WERI-Rb-1 (cell line): ENCODE measurements around the gene DAB2IP.
"Not testable (repeated sequence)": the region's sequence is repeated elsewhere in the genome, so short reads cannot be mapped to it uniquely, and the experiment has no call there.

Experiments used
- DNase-seq: peaks from one replicate; pipeline ENCODE4 v3.0.0-alpha.2; 2020
- H3K27ac ChIP-seq: fragments of 250-450 bp; sonication (Bioruptor Pico); 2 replicates; pipeline ENCODE4 v1.5.1; 2020; ENCODE audit warnings: mild to moderate bottlenecking, moderate library complexity
- H3K27me3 ChIP-seq: fragments of 250-450 bp; sonication (Bioruptor Pico); 2 replicates; pipeline ENCODE4 v1.5.1; 2021; ENCODE audit warnings: mild to moderate bottlenecking, low read depth, moderate library complexity; ENCODE audit not compliant: insufficient read depth, severe bottlenecking
- H3K36me3 ChIP-seq: fragments of 250-450 bp; sonication (Bioruptor Pico); 2 replicates; pipeline ENCODE4 v1.5.1; 2020; ENCODE audit warnings: mild to moderate bottlenecking, moderate library complexity
- H3K4me3 ChIP-seq: 2 replicates; pipeline ENCODE4 v1.5.1; 2011; ENCODE audit warnings: low read depth, mild to moderate bottlenecking, control low read depth, low read length
- H3K9me3 ChIP-seq: fragments of 250-450 bp; sonication (Bioruptor Pico); 2 replicates; pipeline ENCODE4 v1.5.1; 2021; ENCODE audit warnings: mild to moderate bottlenecking, moderate library complexity; ENCODE audit not compliant: severe bottlenecking
- TF ChIP-seq, protein P1 (sequence below): IDR thresholded peaks from 2 replicates; pipeline ENCODE4 v1.5.1; 2011; ENCODE audit warnings: low read depth, mild to moderate bottlenecking, control low read depth, inconsistent platforms, low read length

Gene DAB2IP

DNA sequence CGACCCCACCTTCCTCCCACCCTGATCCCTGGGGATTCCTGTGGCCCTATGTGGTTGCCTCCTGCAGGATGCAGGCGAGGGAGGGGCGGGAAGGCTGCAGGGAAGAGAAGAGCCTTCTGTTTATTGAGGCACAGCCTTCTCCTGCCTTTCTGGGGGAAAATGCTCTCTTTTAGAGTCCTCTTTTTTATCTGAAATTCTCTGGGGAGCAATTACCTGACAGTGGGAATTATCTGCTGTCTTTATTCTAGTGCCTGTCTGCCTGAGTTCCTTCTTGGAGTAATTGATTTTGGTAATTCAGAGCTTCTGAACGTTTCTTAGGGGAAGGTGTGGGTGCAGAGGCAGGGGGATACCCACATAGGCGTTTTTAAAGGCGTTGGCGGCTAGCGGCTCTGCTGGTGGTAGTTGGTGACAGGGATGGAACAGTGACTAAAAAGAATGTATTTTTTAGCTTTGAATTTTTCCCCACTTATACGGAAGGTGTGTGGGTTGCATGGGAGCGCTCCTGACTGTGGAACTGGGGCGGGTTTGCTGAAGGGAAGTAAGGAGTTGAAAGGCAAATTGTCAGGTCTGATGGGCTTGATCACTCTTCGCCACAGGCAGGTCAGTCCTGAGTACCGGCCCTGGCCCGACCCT is 35.2 kb upstream of the DAB2IP start:
- Histone ChIP-seq H3K27ac (peak overlapping the region; percentile 42), H3K36me3 (no peaks in the 10 kb centered on the region; the same call in 1 of the 2 replicates), H3K9me3 (no peaks in the 10 kb centered on the region), H3K4me3 (no peak overlapping the region), H3K27me3 (no peaks in the 10 kb centered on the region)
- TF ChIP-seq, protein P1, sequence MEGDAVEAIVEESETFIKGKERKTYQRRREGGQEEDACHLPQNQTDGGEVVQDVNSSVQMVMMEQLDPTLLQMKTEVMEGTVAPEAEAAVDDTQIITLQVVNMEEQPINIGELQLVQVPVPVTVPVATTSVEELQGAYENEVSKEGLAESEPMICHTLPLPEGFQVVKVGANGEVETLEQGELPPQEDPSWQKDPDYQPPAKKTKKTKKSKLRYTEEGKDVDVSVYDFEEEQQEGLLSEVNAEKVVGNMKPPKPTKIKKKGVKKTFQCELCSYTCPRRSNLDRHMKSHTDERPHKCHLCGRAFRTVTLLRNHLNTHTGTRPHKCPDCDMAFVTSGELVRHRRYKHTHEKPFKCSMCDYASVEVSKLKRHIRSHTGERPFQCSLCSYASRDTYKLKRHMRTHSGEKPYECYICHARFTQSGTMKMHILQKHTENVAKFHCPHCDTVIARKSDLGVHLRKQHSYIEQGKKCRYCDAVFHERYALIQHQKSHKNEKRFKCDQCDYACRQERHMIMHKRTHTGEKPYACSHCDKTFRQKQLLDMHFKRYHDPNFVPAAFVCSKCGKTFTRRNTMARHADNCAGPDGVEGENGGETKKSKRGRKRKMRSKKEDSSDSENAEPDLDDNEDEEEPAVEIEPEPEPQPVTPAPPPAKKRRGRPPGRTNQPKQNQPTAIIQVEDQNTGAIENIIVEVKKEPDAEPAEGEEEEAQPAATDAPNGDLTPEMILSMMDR: no peak
- no peak for DNase-seq

GRCh38 chr9:121618504-121618903 is 32.9 kb upstream of the DAB2IP start:
- H3K36me3 ChIP-seq: no peaks in the 10 kb centered on the region; the same call in 1 of the 2 replicates
- H3K4me3 ChIP-seq: no peak overlapping the region

DNA sequence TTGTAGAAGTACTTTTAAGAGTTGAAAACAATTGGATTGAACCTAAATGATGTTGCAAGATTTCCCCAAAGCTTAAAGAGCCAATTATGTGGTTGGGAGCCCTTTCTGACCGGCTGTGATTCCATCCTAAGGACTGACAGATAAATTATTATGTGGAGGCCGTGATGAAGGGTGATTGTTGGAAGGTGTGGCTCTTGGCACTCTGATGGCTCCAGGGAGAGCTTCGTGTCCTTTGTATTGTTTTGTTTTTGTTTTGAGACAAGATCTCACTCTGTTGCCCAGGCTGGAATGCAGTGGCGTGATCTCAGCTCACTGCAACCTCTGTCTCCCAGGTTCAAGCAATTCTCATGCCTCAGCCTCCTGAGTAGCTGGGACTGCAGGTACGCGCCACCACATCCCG is 32.5 kb upstream of the DAB2IP start:
- not testable (repeated sequence) for H3K27me3 ChIP-seq, H3K36me3 ChIP-seq, H3K4me3 ChIP-seq, H3K27ac ChIP-seq, H3K9me3 ChIP-seq, DNase-seq

More at GRCh38 chr9:121618504-121618903, 32.9 kb upstream of the DAB2IP start:
- H3K27me3 ChIP-seq: no peaks in the 10 kb centered on the region
- TF ChIP-seq, protein P1: no peak
- no peak overlapping the region for H3K27ac ChIP-seq
- no peak for DNase-seq
- no peaks in the 10 kb centered on the region for H3K9me3 ChIP-seq

DNA sequence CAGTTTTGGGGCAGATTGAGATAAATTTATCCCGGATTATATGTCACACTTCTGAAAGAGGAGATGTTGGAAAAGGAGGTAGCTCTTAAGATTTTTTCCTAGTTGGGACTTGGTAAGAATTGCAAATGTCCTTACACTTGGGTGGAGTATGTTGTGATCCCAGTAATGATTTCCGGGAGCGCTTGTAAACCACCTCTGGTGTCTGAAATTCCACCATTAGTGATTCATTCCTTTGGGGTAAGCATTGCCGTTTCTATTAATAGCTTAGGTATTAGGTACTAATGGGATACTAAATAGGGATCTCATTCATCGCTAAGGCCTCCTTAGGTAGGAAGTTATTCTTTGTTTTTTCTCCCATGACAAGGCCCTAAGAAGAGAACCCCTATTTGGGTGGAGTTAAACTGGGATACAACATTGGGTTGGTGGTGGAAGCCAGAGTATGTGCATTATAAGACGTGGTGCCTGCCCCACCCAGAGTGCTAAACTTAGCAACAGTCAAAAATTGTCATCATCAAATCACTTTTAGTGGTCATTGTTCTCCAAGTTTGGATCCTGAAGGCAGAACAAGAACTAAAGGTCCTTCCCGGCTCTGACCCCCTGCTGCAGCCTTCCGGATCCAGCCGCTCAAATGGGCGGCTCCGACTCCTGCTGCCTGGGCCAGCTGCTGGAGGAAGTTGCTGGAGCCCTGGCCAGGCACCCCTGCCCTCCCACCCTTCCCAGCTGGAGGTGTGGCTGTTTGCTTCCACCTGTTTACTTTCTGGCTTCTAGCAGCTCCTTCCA is 31.7 kb upstream of the DAB2IP start:
- TF ChIP-seq, protein P1: no peak
- Histone ChIP-seq H3K36me3 (no peaks in the 10 kb centered on the region; the same call in 1 of the 2 replicates), H3K4me3 (no peak overlapping the region), H3K9me3 (no peaks in the 10 kb centered on the region), H3K27me3 (no peaks in the 10 kb centered on the region), H3K27ac (no peak overlapping the region)
- no peak for DNase-seq

DNA sequence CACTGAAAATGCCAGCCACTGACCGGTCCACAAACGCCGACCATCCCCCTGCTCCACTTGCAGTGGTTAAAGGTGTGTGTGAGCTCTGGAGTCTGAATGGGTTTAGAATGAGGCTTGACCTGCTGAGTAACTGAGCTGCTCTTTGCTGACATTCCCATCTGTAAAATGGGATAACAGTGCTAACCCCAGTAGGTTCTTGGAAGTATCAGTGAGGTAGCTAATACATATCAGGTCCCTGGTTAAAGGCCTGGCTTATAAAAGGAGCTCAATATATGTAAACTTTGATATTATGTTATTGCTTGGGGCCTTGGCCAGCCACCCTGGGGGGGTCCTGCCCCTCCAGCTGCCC is 31.1 kb upstream of the DAB2IP start:
- Histone ChIP-seq H3K27me3 (no peaks in the 10 kb centered on the region), H3K4me3 (no peak overlapping the region), H3K27ac (no peak overlapping the region), H3K9me3 (no peaks in the 10 kb centered on the region), H3K36me3 (no peaks in the 10 kb centered on the region)
- DNase-seq: no peak
- TF ChIP-seq, protein P1: no peak

- H3K27ac ChIP-seq: peak overlapping the region; percentile 42; the same call in 1 of the 2 replicates
Observed at GRCh38 chr9:121620777-121621449, 30.5 kb upstream of the DAB2IP start.

More at GRCh38 chr9:121620777-121621449, 30.5 kb upstream of the DAB2IP start:
- H3K27me3 ChIP-seq: no peaks in the 10 kb centered on the region
- no peak overlapping the region for H3K4me3 ChIP-seq
- H3K9me3 ChIP-seq: no peaks in the 10 kb centered on the region
- TF ChIP-seq, protein P1: peak; percentile 94
- DNase-seq: peak; percentile 79
- H3K36me3 ChIP-seq: no peaks in the 10 kb centered on the region
